Right cardiac atrium (tissue), 5 donors: ENCODE results near the gene MKNK1. TPM values are rescaled to one million over a fixed set of nuclear protein-coding genes. Genes with fewer than 3 reads are reported as not detected.

Source experiments
- ATAC-seq, 2 donors: fragments of 200-7000 bp; cut with Tn5 transposase; one replicate each; pipeline versions ENCODE4 v1.8.0 to v1.9.1; 2020; ENCODE audit warnings: moderate library complexity in 2 of 2, mild to moderate bottlenecking in 1 of 2
- DNase-seq, 3 donors: peaks; one replicate each; pipeline ENCODE4 v3.0.0-alpha.2; 2020
- H3K27ac ChIP-seq: one replicate; pipeline ENCODE4 v1.5.1; 2013; ENCODE audit warnings: mild to moderate bottlenecking, low read length, control low read depth, moderate library complexity
- H3K27me3 ChIP-seq: one replicate; pipeline ENCODE4 v1.6.1; 2013; ENCODE audit not compliant: control insufficient read depth, insufficient read depth
- H3K4me1 ChIP-seq: one replicate; pipeline ENCODE4 v1.6.1; 2013; ENCODE audit warnings: low read length; ENCODE audit not compliant: control insufficient read depth, insufficient read depth
- H3K4me3 ChIP-seq: one replicate; pipeline ENCODE4 v1.5.1; 2013; ENCODE audit warnings: low read length, control low read depth
- H3K9me3 ChIP-seq: one replicate; pipeline ENCODE4 v1.6.1; 2013; ENCODE audit warnings: low read length; ENCODE audit not compliant: control insufficient read depth
- WGBS: extraction: QIAGEN DNeasy Blood & Tissue Kit; methylation state at CpG from one replicate; pipeline ENCODE4 v1.1.7; 2013; 5-methylcytosine and 5-hydroxymethylcytosine counted together
- intact Hi-C, 4 donors: fragments of 100-400 bp; cut with DNase I; formaldehyde crosslinking; loops; one replicate each; pipeline versions ENCODE4 v1.11.0 to v1.14.0; 2022 to 2023
- polyA plus RNA-seq: library from polyadenylated mRNA; stranded (reverse); fragments of 200-250 nt; gene quantifications from one replicate; pipeline ENCODE4 v1.2.3, GENCODE V29; 2013
- total RNA-seq, 4 donors: library from RNA; stranded (reverse); fragmentation: NEBNext Ultra II Directional; extraction: Animal tissue kit (Norgen Biotek cat#: 25700); gene quantifications; one replicate each; pipeline ENCODE4 v1.2.1, GENCODE V29; 2021
- donor health status: healthy with polysubstance abuse.
- donor health status: DM: no; HTN: yes; CAD: no.
- donor health status: DM: no; HTN: no; CAD: no.
- donor health status: DM: no; HTN: yes; CAD: no; lungs with severe emphysema.
- donor health status: DM: yes; HTN: yes; CAD: no.

MKNK1 gene
- total and polyA plus RNA-seq, 5 donors, result 27.8 to 46.9 (median 43.1) TPM

GRCh38 chr1:46595127-46595526 lies 8.9 kb downstream of the MKNK1 start:
- Histone ChIP-seq H3K4me3 (no peak overlapping the region), H3K9me3 (no peaks in the 10 kb centered on the region), H3K27ac (no peak overlapping the region), H3K4me1 (peaks cover 4% of the 10 kb centered on the region), H3K27me3 (no peaks in the 10 kb centered on the region)
- 39% methylated on average over 3 of the region's 3 CpGs for WGBS
- ATAC-seq, result peak; percentile 76 to 78
- peak; percentile 83 to 93 (median 88) for DNase-seq
- intact Hi-C loops, result no loop called here

- WGBS, result 87% methylated on average over 5 of the region's 5 CpGs
- no peak overlapping the region for H3K27ac ChIP-seq
- no peak for ATAC-seq
Observed at GRCh38 chr1:46594063-46594462, 10.0 kb downstream of the MKNK1 start.

GRCh38 chr1:46592823-46593222 lies 11.2 kb downstream of the MKNK1 start:
- Histone ChIP-seq H3K27ac (no peak overlapping the region), H3K4me3 (no peak overlapping the region), H3K4me1 (no peaks in the 10 kb centered on the region), H3K9me3 (no peaks in the 10 kb centered on the region), H3K27me3 (no peaks in the 10 kb centered on the region)
- ATAC-seq (no peak), DNase-seq (no peak)
- WGBS, result 83% methylated on average over 4 of the region's 4 CpGs
- intact Hi-C loops, result no loop called here

More at GRCh38 chr1:46594063-46594462, 10.0 kb downstream of the MKNK1 start:
- Histone ChIP-seq H3K4me1 (peaks cover under 1% of the 10 kb centered on the region), H3K9me3 (no peaks in the 10 kb centered on the region), H3K4me3 (no peak overlapping the region), H3K27me3 (no peaks in the 10 kb centered on the region)
- intact Hi-C loops, result no loop called here
- no peak for DNase-seq

- 94% methylated on average over 3 of the region's 3 CpGs for WGBS
- H3K27me3 ChIP-seq, result no peaks in the 10 kb centered on the region
- H3K4me1 ChIP-seq, result no peaks in the 10 kb centered on the region
- ATAC-seq, result no peak
- H3K27ac ChIP-seq, result no peak overlapping the region
- H3K9me3 ChIP-seq, result no peaks in the 10 kb centered on the region
- intact Hi-C loops, result no loop called here
- no peak for DNase-seq
- no peak overlapping the region for H3K4me3 ChIP-seq
Observed at GRCh38 chr1:46589529-46589928, 14.5 kb downstream of the MKNK1 start.

- DNase-seq, result peak; percentile 59 to 85 (median 78)
- Histone ChIP-seq H3K27ac (no peak overlapping the region), H3K4me3 (no peak overlapping the region), H3K27me3 (no peaks in the 10 kb centered on the region), H3K4me1 (no peaks in the 10 kb centered on the region), H3K9me3 (no peaks in the 10 kb centered on the region)
- WGBS, result 78% methylated on average over 7 of the region's 7 CpGs
- peak; percentile 50 to 69 for ATAC-seq
- intact Hi-C loops, result no loop called here
Observed at GRCh38 chr1:46587069-46587468, 17.0 kb downstream of the MKNK1 start.

- ATAC-seq (peak in 1 of 2 donors; percentile 22), DNase-seq (no peak)
- no peaks in the 10 kb centered on the region for H3K4me1 ChIP-seq
- H3K27ac ChIP-seq, result no peak overlapping the region
- 74% methylated on average over 12 of the region's 12 CpGs for WGBS
- no peak overlapping the region for H3K4me3 ChIP-seq
- no peaks in the 10 kb centered on the region for H3K9me3 ChIP-seq
- H3K27me3 ChIP-seq, result no peaks in the 10 kb centered on the region
- intact Hi-C loops, result no loop called here
Observed at GRCh38 chr1:46585312-46585938, 18.6 kb downstream of the MKNK1 start.

GRCh38 chr1:46583494-46583893 lies 20.6 kb downstream of the MKNK1 start:
- WGBS, result 90% methylated on average over 5 of the region's 5 CpGs
- intact Hi-C loops, result no loop called here
- ATAC-seq (no peak), DNase-seq (no peak)
- Histone ChIP-seq H3K27ac (no peak overlapping the region), H3K9me3 (no peaks in the 10 kb centered on the region), H3K27me3 (no peaks in the 10 kb centered on the region), H3K4me1 (no peaks in the 10 kb centered on the region), H3K4me3 (no peak overlapping the region)

GRCh38 chr1:46582972-46583371 lies 21.1 kb downstream of the MKNK1 start:
- peak in 1 of 3 donors; percentile 64 for DNase-seq
- Histone ChIP-seq H3K4me1 (no peaks in the 10 kb centered on the region), H3K27ac (no peak overlapping the region), H3K27me3 (no peaks in the 10 kb centered on the region), H3K9me3 (no peaks in the 10 kb centered on the region), H3K4me3 (no peak overlapping the region)
- 63% methylated on average over 7 of the region's 7 CpGs for WGBS
- ATAC-seq, result no peak
- intact Hi-C loops, result no loop called here

- intact Hi-C loops, result no loop called here
- Histone ChIP-seq H3K4me1 (no peaks in the 10 kb centered on the region), H3K9me3 (no peaks in the 10 kb centered on the region), H3K27me3 (no peaks in the 10 kb centered on the region), H3K4me3 (no peak overlapping the region), H3K27ac (no peak overlapping the region)
- ATAC-seq, result peak in 1 of 2 donors; percentile 7
- 84% methylated on average over 4 of the region's 4 CpGs for WGBS
- no peak for DNase-seq
Observed at GRCh38 chr1:46581681-46582455, 22.2 kb downstream of the MKNK1 start.

GRCh38 chr1:46580140-46580903 lies 23.7 kb downstream of the MKNK1 start:
- intact Hi-C loops, result no loop called here
- no peak for ATAC-seq
- H3K4me1 ChIP-seq, result no peaks in the 10 kb centered on the region
- H3K27ac ChIP-seq, result no peak overlapping the region
- H3K27me3 ChIP-seq, result no peaks in the 10 kb centered on the region
- H3K9me3 ChIP-seq, result no peaks in the 10 kb centered on the region
- DNase-seq, result no peak
- WGBS, result 91% methylated on average over 6 of the region's 6 CpGs
- H3K4me3 ChIP-seq, result no peak overlapping the region

GRCh38 chr1:46577671-46578070 lies 26.4 kb downstream of the MKNK1 start:
- peaks cover 3% of the 10 kb centered on the region for H3K4me1 ChIP-seq
- no peak overlapping the region for H3K27ac ChIP-seq
- H3K4me3 ChIP-seq, result no peak overlapping the region
- ATAC-seq (no peak), DNase-seq (no peak)
- no peaks in the 10 kb centered on the region for H3K27me3 ChIP-seq
- 87% methylated on average over 4 of the region's 4 CpGs for WGBS
- intact Hi-C loops, result no loop called here
- no peaks in the 10 kb centered on the region for H3K9me3 ChIP-seq
